Esophagus muscularis mucosa (tissue), 4 donors: Measurements from ENCODE around the gene TANGO2. TPM values are rescaled to one million over a fixed set of nuclear protein-coding genes. Genes with fewer than 3 reads are reported as not detected.

Source experiments
- DNase-seq: peaks from one replicate; pipeline ENCODE4 v3.0.0-alpha.2; 2017; ENCODE audit errors: extremely low spot score
- H3K27ac ChIP-seq, 4 donors: fragments of 200-600 bp; sonication (generic); replicated peaks in 1 of 4; 1 replicate in 3 of 4; 2 replicates in 1 of 4; pipeline ENCODE4 v1.5.1; 2016 to 2019; ENCODE audit warnings: mild to moderate bottlenecking in 1 of 4
- H3K27me3 ChIP-seq, 4 donors: fragments of 200-600 bp; sonication (generic); one replicate each; pipeline versions ENCODE4 v1.5.1 to v1.6.0; 2016 to 2019
- H3K36me3 ChIP-seq, 4 donors: fragments of 200-600 bp; sonication (generic); one replicate each; pipeline ENCODE4 v1.5.1; 2016 to 2019
- H3K4me1 ChIP-seq, 4 donors: fragments of 200-600 bp; sonication (generic); one replicate each; pipeline ENCODE4 v1.5.1; 2016 to 2019
- H3K4me3 ChIP-seq, 4 donors: fragments of 200-600 bp; sonication (generic); 1 replicate in 2 of 4; 2 replicates in 2 of 4; pipeline ENCODE4 v1.5.1; 2016 to 2019; ENCODE audit warnings: mild to moderate bottlenecking in 4 of 4, moderate library complexity in 1 of 4
- H3K9me3 ChIP-seq, 4 donors: fragments of 200-600 bp; sonication (generic); 1 replicate in 3 of 4; 2 replicates in 1 of 4; pipeline ENCODE4 v1.5.1; 2016 to 2019
- CTCF ChIP-seq, 3 experiments: fragments of 200-600 bp in 2 of 3; fragments of 450-650 bp in 1 of 3; sonication (generic) in 2 of 3; IDR thresholded peaks; one replicate each; pipeline ENCODE4 v1.5.1; 2017 to 2019; ENCODE audit warnings: antibody characterized with exemption in 3 of 3, mild to moderate bottlenecking in 2 of 3, moderate library complexity in 1 of 3
- EP300 ChIP-seq: sonication (generic); formaldehyde crosslinking; IDR thresholded peaks from one replicate; pipeline ENCODE4 v1.6.1; 2017; ENCODE audit warnings: antibody characterized with exemption
- POLR2A ChIP-seq: fragments of 450-650 bp; IDR thresholded peaks from one replicate; pipeline ENCODE4 v1.6.1; 2017; ENCODE audit warnings: antibody characterized with exemption, moderate library complexity, mild to moderate bottlenecking, low read depth
- POLR2AphosphoS5 ChIP-seq, 2 donors: sonication (generic); formaldehyde crosslinking; IDR thresholded peaks; one replicate each; pipeline ENCODE4 v1.6.1; 2017; ENCODE audit warnings: antibody characterized with exemption in 2 of 2
- WGBS: methylation state at CpG from one replicate; pipeline ENCODE4 v1.1.5; 2018; 5-methylcytosine and 5-hydroxymethylcytosine counted together
- intact Hi-C: fragments of 100-400 bp; cut with DNase I; formaldehyde crosslinking; loops from one replicate; pipeline ENCODE4 v1.15.1; 2023
- total RNA-seq, 4 donors: library from RNA; depleted of rRNA; stranded (reverse); fragments of >200 nt; gene quantifications; one replicate each; pipeline versions ENCODE4 v1.1.0 to v1.2.1, GENCODE V29; 2016

TANGO2 gene
- total RNA-seq, 4 donors from 2014 or later: 37.1 to 44.4 (median 42.3) TPM

GRCh38 chr22:19983741-19984140 is 37.2 kb upstream of the TANGO2 start:
- no peak for DNase-seq
- no peak overlapping the region for H3K4me3 ChIP-seq
- WGBS: 64% methylated on average over 5 of the region's 5 CpGs
- H3K27me3 ChIP-seq: no peaks in the 10 kb centered on the region
- H3K27ac ChIP-seq: peak overlapping the region; percentile 70 to 92 (median 82)
- peaks cover 40 to 49% (median 45%) of the 10 kb centered on the region in 4 donors for H3K4me1 ChIP-seq
- peaks cover 17 to 34% (median 31%) of the 10 kb centered on the region in 4 donors for H3K36me3 ChIP-seq
- H3K9me3 ChIP-seq: no peaks in the 10 kb centered on the region
- TF ChIP-seq CTCF (IDR thresholded peaks at IDR 0.05): no peak
- TF ChIP-seq POLR2A: no peak
- no peak for TF ChIP-seq EP300
- no peak for TF ChIP-seq POLR2AphosphoS5 (IDR thresholded peaks at IDR 0.05)
- intact Hi-C loops: no loop called here

- Histone ChIP-seq H3K27ac (peak overlapping the region; percentile 70 to 92 (median 82)), H3K9me3 (no peaks in the 10 kb centered on the region), H3K4me1 (peaks cover 43 to 49% (median 45%) of the 10 kb centered on the region in 4 donors), H3K36me3 (peaks cover 14 to 28% (median 26%) of the 10 kb centered on the region in 4 donors), H3K27me3 (no peaks in the 10 kb centered on the region), H3K4me3 (no peak overlapping the region)
- DNase-seq: no peak
- WGBS: 80% methylated on average over 1 of the region's 19 CpGs
- peak; percentile 48 to 75 for TF ChIP-seq POLR2AphosphoS5 (IDR thresholded peaks at IDR 0.05)
- TF ChIP-seq POLR2A: no peak
- intact Hi-C loops: no loop called here
Measured at GRCh38 chr22:19984201-19984753, 36.6 kb upstream of the TANGO2 start.

- Histone ChIP-seq H3K36me3 (peaks cover 5 to 20% (median 17%) of the 10 kb centered on the region in 4 donors), H3K4me3 (no peak overlapping the region), H3K9me3 (no peaks in the 10 kb centered on the region), H3K27ac (peak overlapping the region; percentile 70 to 92 (median 91)), H3K27me3 (no peaks in the 10 kb centered on the region), H3K4me1 (peaks cover 43 to 50% (median 45%) of the 10 kb centered on the region in 4 donors)
- intact Hi-C loops: no loop called here
- TF ChIP-seq POLR2AphosphoS5 (IDR thresholded peaks at IDR 0.05) (no peak), POLR2A (no peak), CTCF (IDR thresholded peaks at IDR 0.05) (no peak), EP300 (no peak)
- 80% methylated on average over 11 of the region's 11 CpGs for WGBS
- DNase-seq: no peak
Measured at GRCh38 chr22:19984851-19985811, 35.8 kb upstream of the TANGO2 start.

GRCh38 chr22:19986011-19986409 is 34.9 kb upstream of the TANGO2 start:
- Histone ChIP-seq H3K4me1 (peaks cover 44 to 59% (median 52%) of the 10 kb centered on the region in 4 donors), H3K9me3 (no peaks in the 10 kb centered on the region), H3K36me3 (peaks cover 2 to 11% (median 9%) of the 10 kb centered on the region in 4 donors), H3K27ac (peak overlapping the region; percentile 90 to 92 (median 92)), H3K4me3 (peak overlapping the region; percentile 69 to 85 (median 77)), H3K27me3 (no peaks in the 10 kb centered on the region)
- DNase-seq: no peak
- TF ChIP-seq EP300 (no peak), POLR2AphosphoS5 (IDR thresholded peaks at IDR 0.05) (no peak), CTCF (IDR thresholded peaks at IDR 0.05) (no peak), POLR2A (no peak)
- no CpG with 5 or more reads among the region's 2 CpGs for WGBS
- intact Hi-C loops: no loop called here
